Fibroblast of skin of abdomen (primary cell): ENCODE data around the gene FOXO3.
A peak's percentile ranks its signal among the peaks of the same experiment; 100 is the strongest.
"Not testable (repeated sequence)": the region's sequence is repeated elsewhere in the genome, so short reads cannot be mapped to it uniquely, and the experiment has no call there.

Source experiments
- DNase-seq: peaks from one replicate; pipeline ENCODE4 v3.0.0-alpha.2; 2013

The FOXO3 gene

GRCh38 chr6:108633436-108633835 lies 72.7 kb downstream of the FOXO3 start:
- no peak for DNase-seq

- no peak for DNase-seq
Measured at GRCh38 chr6:108635505-108636226, 74.9 kb downstream of the FOXO3 start.

DNA sequence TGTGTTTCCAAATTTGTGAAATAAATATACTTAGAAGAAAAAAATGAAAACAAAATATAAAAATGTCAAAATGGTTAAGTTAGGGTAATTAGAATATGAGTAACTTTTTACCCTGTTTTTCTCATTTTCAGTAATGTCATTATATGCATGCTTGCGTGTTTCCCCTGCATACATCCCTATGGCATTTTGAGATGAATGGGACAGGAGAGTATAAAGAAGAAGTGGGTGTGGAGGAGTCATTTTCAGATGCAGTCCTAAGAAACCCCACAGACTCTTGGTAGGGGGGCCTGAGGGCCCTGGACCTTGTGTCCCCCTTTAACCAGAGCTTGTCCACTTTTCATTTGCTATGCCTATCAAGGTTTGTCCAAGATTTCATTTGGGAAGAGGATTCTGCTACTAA lies 77.2 kb downstream of the FOXO3 start:
- no peak for DNase-seq

DNA sequence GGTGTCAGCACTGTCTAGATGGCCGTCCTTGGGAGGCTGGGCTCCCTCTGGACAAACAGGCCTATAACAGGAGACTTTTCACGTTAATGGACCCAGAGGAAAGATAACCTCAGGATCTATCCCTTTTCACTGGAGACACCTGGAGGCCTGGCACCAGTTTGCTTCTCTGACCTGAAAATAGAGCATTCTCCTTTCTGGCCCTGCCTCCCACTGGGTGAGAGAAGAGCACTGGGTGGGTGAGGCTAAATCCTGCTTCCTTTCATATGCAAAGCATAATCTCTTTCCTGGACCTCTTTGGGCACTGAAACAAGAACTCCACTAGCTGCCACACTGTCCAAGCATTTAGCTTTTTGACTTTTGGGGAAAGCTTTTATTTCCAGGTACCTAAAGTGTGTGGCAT lies 78.3 kb downstream of the FOXO3 start:
- DNase-seq, result no peak

- DNase-seq, result no peak
Measured at GRCh38 chr6:108640104-108640503, 79.4 kb downstream of the FOXO3 start.

DNA sequence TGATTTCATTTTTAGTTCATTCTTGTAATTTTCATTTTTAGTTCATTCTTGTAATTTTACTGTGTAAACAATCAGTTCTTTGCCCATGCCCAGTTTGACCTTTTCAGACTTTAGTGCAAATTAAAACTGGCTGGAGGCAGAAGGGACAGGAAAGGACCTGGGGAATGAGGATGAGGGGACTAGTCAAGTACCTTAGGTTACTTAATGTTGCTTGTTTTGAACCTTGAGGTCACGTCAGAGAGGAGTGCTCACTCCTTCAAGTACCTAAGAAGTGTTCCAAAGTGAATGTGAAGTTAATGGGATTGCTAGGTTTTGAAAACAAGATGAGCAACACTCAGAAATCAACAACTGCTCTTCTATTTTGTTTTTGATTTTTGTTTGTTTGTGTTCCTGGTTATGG lies 82.5 kb downstream of the FOXO3 start:
- DNase-seq, result no peak

DNA sequence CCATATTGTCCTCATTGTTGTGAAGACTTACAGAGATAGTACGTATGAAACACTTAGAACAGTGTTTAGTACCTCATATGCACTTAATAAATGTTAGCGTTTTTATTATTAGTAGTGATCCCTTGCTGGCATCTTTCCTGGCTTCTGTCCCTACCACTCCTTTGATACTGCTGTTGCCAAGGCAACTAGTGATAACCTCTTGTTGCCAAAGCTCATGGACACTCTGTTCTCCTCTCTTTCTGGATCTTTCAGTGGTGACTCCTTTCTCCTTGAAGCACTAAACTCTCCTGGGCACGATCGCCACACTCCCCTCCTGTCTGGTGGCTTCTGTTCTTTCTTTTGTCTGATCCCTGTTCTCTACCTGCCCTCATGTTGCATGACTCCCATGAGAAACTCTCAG lies 83.5 kb downstream of the FOXO3 start:
- no peak for DNase-seq

- DNase-seq, result peak; percentile 40
Measured at GRCh38 chr6:108648191-108648590, 87.5 kb downstream of the FOXO3 start.

- DNase-seq, result no peak
Measured at GRCh38 chr6:108650325-108650724, 89.6 kb downstream of the FOXO3 start.

- peak; percentile 75 for DNase-seq
Measured at GRCh38 chr6:108650781-108651180, 90.1 kb downstream of the FOXO3 start.

DNA sequence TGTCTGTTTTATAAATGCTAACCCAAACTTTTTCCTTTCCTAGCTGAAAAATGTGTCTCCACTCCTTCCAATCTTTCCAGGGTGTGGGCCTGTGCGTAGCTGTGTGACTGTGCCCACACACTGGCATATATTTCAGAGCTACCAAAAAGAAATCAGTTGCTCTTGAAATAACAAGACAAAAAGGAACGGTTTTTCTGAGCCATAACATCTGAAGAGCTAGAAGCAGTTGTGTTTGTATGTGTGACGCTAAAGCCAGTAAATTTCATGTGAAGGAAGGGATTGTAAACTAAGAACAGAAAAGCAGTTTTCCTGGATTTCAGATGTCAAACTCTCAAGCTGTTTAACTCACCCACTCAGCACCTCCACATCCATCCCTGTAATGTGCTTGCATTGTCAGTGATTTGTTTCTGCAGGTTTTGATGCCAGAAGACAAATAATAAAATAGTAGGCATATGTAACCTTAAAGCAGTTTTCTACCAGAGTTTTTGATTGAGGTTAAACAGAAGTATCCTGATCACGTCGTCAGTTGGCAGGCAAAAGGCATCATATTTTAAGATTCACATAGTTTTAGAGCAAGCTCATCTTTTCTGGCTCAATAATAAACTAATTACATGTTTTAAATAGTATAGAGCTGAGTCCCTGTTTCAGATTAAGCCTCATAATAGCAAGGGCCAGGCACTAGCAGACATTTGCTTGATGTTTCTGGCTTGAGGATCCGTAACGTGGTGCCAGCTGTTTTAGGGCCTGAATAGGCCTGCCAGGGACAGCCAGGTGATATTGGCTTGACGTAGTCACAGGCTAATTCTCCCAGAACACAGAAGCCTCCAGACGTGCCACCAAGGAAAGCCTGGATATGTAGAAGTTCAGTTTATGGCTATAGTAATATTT lies 90.9 kb downstream of the FOXO3 start:
- DNase-seq, result peak; percentile 95

- DNase-seq, result no peak
Measured at GRCh38 chr6:108652375-108652774, 91.7 kb downstream of the FOXO3 start.

GRCh38 chr6:108653949-108654348 lies 93.2 kb downstream of the FOXO3 start:
- peak; percentile 24 for DNase-seq

DNA sequence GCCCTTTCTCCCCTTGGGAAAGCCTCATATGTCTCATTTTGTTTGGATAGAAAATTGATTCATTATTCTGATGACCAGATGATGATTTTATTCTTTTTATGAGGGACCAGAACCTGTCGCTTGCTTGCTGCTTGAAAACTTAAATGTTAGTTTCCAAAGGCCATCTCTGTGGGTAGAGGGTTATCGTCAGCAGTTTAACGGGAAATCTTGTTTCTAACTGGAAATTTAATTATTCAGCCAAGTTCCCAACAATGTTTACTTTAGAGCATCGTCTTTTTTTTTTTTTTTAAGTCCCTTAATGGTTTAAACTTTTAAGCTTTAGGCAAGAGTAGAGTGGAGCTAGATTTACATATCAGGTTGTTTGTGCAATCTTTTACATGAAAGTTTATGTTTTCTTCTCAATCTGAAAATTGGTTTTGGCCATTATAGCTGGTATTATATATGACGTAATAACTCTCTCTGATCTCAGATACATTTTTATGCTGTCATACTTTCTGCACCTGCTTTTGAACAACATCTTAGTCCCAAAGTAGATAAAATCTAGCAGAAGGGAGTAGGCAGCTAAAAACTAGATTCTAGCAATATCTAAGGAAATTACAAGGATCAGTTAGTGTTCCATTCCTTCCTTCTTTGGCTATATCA lies 93.9 kb downstream of the FOXO3 start:
- no peak for DNase-seq

DNA sequence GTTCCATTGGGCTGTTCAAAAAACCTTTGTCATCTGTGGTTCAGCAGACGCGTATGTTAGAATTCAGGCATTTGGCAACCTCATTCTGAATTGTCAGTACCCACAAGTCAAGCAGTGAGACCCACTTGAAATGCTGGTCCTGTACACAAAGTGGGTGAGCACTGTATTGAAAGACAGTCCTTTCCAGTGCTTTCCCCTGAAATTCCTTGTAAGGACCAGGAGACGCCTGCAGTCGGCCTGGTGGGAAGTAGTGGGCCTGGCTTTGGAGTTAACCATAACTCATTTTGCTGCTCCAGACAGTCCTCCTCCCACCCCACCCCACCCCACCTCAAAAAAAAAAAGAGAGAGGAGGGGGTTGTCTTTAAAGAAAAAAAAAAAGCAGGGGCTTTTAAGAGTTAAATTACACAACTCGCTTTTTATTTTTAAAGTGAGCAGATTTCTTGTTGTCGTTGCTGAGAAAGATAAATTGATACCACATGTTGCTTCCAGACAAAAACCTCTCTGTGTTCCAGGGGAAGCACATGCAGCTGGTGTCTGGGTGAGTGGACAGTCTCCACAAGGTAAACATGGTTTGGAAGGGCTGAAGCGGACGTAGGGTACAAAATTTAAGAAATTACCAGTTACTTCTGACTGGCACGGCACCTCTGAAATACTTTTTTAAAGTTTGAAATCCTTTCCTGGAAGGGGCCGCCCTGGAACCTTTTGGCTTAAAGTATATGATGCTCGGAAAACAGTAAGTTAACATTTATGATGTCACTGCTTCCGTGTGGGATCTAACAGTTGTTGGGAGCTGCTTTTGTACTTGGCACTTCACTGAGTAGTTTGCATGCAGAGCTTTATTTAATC lies 95.3 kb downstream of the FOXO3 start:
- DNase-seq, result peak; percentile 89

DNA sequence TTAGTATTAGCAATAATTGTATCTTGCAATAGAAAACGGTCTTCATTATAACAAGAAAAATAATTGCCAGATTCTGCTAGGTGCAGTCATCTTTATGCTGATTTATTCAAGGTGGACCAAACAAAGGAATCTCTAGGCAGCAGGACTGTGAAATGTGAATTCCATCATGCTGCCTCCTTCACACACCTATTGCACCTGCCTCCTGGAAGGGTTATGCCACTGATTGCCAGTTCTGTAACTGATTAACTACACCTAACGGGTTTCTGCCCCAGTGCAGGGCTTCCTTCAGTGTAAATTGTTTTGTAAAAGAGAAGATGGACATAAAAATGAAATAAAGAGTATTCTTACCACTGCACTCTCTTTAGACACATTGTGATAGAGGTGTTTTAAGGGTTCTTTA lies 96.1 kb downstream of the FOXO3 start:
- no peak for DNase-seq

DNA sequence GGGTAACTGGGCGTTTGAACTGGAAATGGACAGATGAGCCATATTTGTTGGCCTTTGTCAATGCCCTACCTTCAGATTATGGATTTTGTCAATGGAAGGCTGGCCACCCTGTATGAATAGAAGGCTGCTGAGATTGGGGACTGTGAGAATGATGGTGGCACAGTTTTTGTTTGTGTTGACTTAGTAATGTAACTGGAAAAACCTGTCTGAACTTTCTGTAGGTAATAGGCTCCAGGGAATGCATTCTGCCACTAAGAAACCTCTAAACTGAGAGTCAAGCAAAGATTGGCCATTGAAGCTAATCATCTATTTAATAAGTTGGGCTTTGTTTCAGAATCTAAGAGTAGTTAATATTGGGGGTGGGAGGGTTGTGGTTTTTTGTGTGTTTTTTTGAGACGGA lies 97.5 kb downstream of the FOXO3 start:
- DNase-seq, result no peak

DNA sequence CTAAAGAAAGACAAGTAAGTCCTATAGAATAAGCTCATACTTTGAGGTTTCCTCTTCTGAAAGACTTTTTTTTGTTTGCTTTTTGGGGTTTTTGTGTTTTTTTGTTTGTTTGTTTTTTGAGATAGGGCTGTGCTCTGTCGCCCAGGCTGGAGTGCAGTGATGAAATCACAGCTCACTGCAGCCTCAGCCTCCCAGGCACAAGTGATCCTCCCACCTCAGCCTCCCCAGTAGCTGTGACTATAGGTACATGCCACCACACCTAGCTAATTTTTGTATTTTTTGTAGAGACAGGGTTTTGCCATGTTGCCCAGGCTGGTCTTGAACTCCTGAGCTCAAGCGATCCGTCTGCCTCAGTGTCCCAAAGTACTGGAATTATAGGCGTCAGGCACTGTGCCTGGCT lies 98.1 kb downstream of the FOXO3 start:
- DNase-seq, result not testable (repeated sequence)

DNA sequence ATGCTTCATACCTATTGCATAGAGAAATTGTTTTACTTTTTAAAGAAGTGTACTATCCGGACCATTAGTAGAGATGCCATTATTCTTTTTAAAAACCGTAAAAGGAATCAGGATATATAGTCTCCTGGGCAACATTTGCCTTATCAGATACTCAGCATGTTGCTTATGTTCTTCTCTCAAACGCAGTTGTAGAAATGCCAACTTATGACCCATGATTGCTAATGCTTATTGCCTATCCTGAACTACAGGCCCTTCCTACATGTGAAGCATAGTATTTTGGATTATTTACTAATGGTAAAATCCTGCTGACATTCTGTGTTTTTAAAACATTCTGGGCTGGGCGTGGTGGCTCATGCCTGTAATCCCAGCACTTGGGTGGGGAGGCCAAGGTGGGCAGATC lies 99.5 kb downstream of the FOXO3 start:
- DNase-seq, result no peak

DNA sequence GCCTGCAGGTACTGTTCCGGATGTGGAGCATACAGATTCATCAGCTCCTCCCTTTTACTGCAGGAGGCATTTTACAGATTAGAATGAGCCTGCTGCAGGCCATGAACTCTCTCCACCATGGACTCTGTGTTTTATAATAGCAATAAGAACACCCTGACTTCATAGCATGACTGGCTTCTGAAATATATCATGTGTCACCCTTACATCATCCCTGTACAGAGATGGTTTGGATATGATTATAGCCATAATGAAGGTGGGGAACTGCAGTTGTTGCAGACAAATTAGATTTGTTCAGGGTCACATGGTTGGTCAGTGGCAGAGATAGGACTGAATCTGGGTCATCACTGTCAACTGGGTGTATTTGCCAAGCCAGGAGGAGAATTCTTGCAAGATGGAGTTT lies 100.7 kb downstream of the FOXO3 start:
- DNase-seq, result peak; percentile 64

DNA sequence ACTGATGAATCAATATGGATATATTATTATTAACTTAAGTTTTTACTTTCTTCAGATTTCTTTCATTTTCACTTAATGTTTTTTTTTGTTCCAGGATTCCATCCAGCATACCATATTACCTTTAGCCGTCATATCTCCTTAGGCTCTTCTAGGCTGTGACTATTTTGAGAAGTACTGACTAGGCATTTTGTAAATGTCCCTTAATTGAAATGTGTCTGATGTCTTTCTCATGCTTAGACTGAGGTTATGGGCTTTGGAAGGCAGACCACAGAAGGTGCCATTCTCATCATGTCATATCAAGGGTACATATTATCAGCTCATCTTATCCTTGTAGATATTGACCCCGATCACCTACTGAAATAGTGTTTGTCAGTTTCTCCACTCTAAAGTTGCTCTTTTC lies 101.3 kb downstream of the FOXO3 start:
- DNase-seq, result no peak

DNA sequence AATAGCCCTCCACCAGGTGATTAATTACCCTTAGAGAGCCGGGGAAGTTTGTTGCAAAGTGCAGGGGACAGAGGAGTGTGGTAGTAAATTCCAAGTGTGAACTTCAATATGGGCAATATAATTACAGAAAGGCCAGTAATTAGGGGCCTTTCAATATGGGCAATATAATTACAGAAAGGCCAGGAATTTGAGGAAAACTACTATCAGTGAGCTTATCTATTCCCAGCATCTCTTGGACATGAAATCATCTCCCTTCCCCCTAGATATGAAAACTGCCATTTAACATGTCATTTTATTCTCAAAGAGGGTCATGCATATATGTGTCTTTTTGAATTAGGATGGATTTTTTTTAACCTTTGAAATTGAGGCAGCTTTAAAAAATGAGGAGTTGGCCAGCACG lies 102.0 kb downstream of the FOXO3 start:
- DNase-seq, result no peak
